Fibroblast of lung (primary cell): ENCODE measurements around the gene SLC23A2. TPM values are rescaled to one million over a fixed set of nuclear protein-coding genes. Genes with fewer than 3 reads are reported as not detected.
A peak's percentile ranks its signal among the peaks of the same experiment; 100 is the strongest.

ENCODE experiments used
- DNase-seq, 2 donors: peaks; one replicate each; pipeline versions ENCODE4 v3.0.0 to v3.0.0-alpha.2; 2010; ENCODE audit warnings: low read depth in 2 of 2
- H2AFZ ChIP-seq: 2 replicates; pipeline ENCODE4 v1.5.1; 2012; ENCODE audit warnings: low read length, control low read depth, inconsistent platforms
- H3K27ac ChIP-seq: 2 replicates; pipeline ENCODE4 v1.5.1; 2011; ENCODE audit warnings: low read length, control low read depth; ENCODE audit not compliant: insufficient read depth
- H3K27me3 ChIP-seq: 2 replicates; pipeline ENCODE4 v1.5.1; 2011; ENCODE audit warnings: mild to moderate bottlenecking, low read length; ENCODE audit not compliant: control insufficient read depth, insufficient read depth
- H3K36me3 ChIP-seq: 2 replicates; pipeline ENCODE4 v1.5.1; 2011; ENCODE audit warnings: low read length; ENCODE audit not compliant: control insufficient read depth, insufficient read depth
- H3K4me1 ChIP-seq: 2 replicates; pipeline ENCODE4 v1.5.1; 2011; ENCODE audit warnings: low read length; ENCODE audit not compliant: control insufficient read depth, insufficient read depth; ENCODE audit errors: extremely low read depth
- H3K4me2 ChIP-seq: 2 replicates; pipeline ENCODE4 v1.5.1; 2011; ENCODE audit warnings: low read length, control low read depth; ENCODE audit not compliant: insufficient read depth; ENCODE audit errors: extremely low read depth
- H3K4me3 ChIP-seq, 4 experiments: fragments of 200-600 bp in 1 of 4; sonication (generic) in 1 of 4; replicated peaks in 1 of 4; 2 replicates each; pipeline ENCODE4 v1.5.1; 2011 to 2016; ENCODE audit warnings: low read length in 4 of 4, low read depth in 3 of 4, mild to moderate bottlenecking in 3 of 4, control low read depth in 2 of 4, inconsistent platforms in 1 of 4, mixed read lengths in 1 of 4; ENCODE audit not compliant: insufficient read depth in 1 of 4; ENCODE audit errors: control extremely low read depth in 1 of 4
- H3K79me2 ChIP-seq: 2 replicates; pipeline ENCODE4 v1.5.1; 2012; ENCODE audit warnings: mild to moderate bottlenecking, low read length, inconsistent platforms; ENCODE audit not compliant: control insufficient read depth, insufficient read depth
- H3K9ac ChIP-seq: 2 replicates; pipeline ENCODE4 v1.5.1; 2011; ENCODE audit warnings: mild to moderate bottlenecking, low read length, control low read depth; ENCODE audit not compliant: insufficient read depth
- H3K9me3 ChIP-seq: 2 replicates; pipeline ENCODE4 v1.5.1; 2012; ENCODE audit warnings: low read depth, low read length; ENCODE audit not compliant: control insufficient read depth, insufficient read depth
- H4K20me1 ChIP-seq: 2 replicates; pipeline ENCODE4 v1.5.1; 2011; ENCODE audit warnings: low read length; ENCODE audit not compliant: control insufficient read depth, insufficient read depth; ENCODE audit errors: extremely low read depth
- CTCF ChIP-seq, 2 donors: IDR thresholded peaks in 1 of 2; conservative IDR thresholded peaks in 1 of 2; 1 replicate in 1 of 2; 2 replicates in 1 of 2; pipeline ENCODE4 v1.5.1; 2011 to 2012; ENCODE audit warnings: low read length in 2 of 2, control low read depth in 1 of 2, inconsistent platforms in 1 of 2, low read depth in 1 of 2, mild to moderate bottlenecking in 1 of 2
- EZH2 ChIP-seq: IDR thresholded peaks from 2 replicates; pipeline ENCODE4 v1.5.1; 2012; ENCODE audit warnings: low read length, control low read depth, mild to moderate bottlenecking; ENCODE audit errors: missing control alignments
- polyA plus RNA-seq, 2 donors: library from polyadenylated mRNA; depleted of rRNA in 1 of 2; stranded (reverse) in 1 of 2; unstranded in 1 of 2; fragments of >200 nt; gene quantifications; 2 replicates each; pipeline ENCODE4 v1.2.1, GENCODE V29; 2011 to 2012; ENCODE audit warnings: missing spikeins in 1 of 2
- total RNA-seq: library from RNA; depleted of rRNA; stranded (reverse); fragments of >200 nt; gene quantifications from 2 replicates; pipeline ENCODE4 v1.2.1, GENCODE V29; 2014

SLC23A2 gene
- total and polyA plus RNA-seq, 2 donors (not counting 1 experiment from before 2014, with no cell fraction given) = 12.1 to 17.5 TPM

DNA sequence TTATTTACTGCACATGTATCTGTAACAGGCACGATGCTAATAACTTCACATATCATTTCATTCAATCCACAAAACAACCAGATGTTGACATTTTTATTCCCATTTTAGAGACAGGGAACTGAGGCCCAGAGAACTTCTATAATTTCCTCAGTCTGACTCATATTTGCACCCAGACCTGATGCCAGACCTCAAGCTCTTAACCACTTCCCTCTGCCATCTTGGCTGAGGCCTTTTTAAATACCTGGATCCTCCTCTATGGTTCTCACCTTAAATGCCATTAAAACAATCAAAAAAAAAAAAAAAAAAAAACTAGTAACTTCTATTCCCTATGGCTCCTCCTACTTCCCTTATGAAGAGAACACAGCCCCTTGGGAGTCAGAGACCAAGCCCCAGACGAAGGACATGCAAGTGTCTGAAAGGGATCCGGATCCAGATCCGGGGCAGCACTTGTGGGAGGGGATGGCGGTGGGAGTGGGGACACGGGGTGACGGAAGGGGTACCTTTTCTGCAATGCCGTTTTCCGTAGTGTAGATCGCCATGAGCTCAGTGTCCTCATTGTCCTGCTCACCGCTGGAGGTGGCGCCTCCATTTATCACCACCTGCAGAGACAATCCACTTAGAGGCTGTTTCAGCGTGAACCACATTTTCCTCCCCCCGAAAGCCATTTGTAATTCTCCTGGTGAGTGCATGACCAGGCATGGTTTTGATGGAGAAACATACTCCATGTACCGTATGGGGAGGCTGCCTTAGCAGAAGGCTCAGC lies 88.7 kb downstream of the SLC23A2 start:
- no peak for TF ChIP-seq CTCF (conservative IDR thresholded peaks at IDR 0.05 in 1 of 2, IDR thresholded peaks at IDR 0.05 in 1 of 2; ENCODE audit: low read depth in 1 of 2, low read length in 2 of 2)
- TF ChIP-seq EZH2 = no peak
- no peaks in the 10 kb centered on the region for H3K79me2 ChIP-seq
- H3K4me1 ChIP-seq = peaks cover 6% of the 10 kb centered on the region
- H3K9me3 ChIP-seq = no peaks in the 10 kb centered on the region
- H3K27ac ChIP-seq = no peak overlapping the region
- H2AFZ ChIP-seq = no peak overlapping the region
- no peak overlapping the region for H3K4me3 ChIP-seq
- H3K36me3 ChIP-seq = no peaks in the 10 kb centered on the region
- DNase-seq = no peak
- no peak overlapping the region for H3K4me2 ChIP-seq
- no peak overlapping the region for H3K9ac ChIP-seq
- H4K20me1 ChIP-seq = no peaks in the 10 kb centered on the region
- H3K27me3 ChIP-seq = no peaks in the 10 kb centered on the region

DNA sequence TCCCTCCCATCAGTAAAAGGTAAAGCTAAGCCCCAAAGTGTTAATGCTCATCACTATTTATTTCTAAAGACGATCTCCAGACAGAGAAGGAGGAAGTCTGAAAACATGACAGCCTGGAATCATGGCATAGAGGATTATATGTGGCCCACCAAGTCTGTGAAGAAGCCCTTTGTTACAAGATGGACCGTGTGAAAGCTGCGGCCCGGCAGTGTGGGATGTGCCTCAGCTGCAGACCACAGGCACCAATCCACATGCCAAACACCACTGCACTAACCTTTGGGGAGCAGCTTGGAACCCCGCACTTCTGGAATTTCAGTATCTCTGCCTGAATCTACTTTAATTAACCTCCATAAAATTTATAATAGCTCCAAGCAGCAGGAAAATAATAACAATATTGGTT lies 90.4 kb downstream of the SLC23A2 start:
- no peak overlapping the region for H3K9ac ChIP-seq
- H3K27ac ChIP-seq = no peak overlapping the region
- H3K9me3 ChIP-seq = no peaks in the 10 kb centered on the region
- H4K20me1 ChIP-seq = no peaks in the 10 kb centered on the region
- H3K36me3 ChIP-seq = no peaks in the 10 kb centered on the region
- H3K4me2 ChIP-seq = no peak overlapping the region
- TF ChIP-seq CTCF (conservative IDR thresholded peaks at IDR 0.05 in 1 of 2, IDR thresholded peaks at IDR 0.05 in 1 of 2; ENCODE audit: low read depth in 1 of 2, low read length in 2 of 2) (no peak), EZH2 (no peak)
- no peak overlapping the region for H3K4me3 ChIP-seq
- H3K27me3 ChIP-seq = no peaks in the 10 kb centered on the region
- no peak overlapping the region for H2AFZ ChIP-seq
- H3K79me2 ChIP-seq = no peaks in the 10 kb centered on the region
- H3K4me1 ChIP-seq = no peaks in the 10 kb centered on the region
- no peak for DNase-seq

GRCh38 chr20:4905613-4906012 lies 95.7 kb downstream of the SLC23A2 start:
- Histone ChIP-seq H3K4me3 (no peak overlapping the region), H3K36me3 (no peaks in the 10 kb centered on the region), H2AFZ (no peak overlapping the region), H3K9me3 (no peaks in the 10 kb centered on the region), H3K4me1 (no peaks in the 10 kb centered on the region), H4K20me1 (no peaks in the 10 kb centered on the region), H3K79me2 (no peaks in the 10 kb centered on the region), H3K4me2 (no peak overlapping the region), H3K9ac (no peak overlapping the region), H3K27ac (no peak overlapping the region), H3K27me3 (no peaks in the 10 kb centered on the region)
- peak in 1 of 2 donors; percentile 47 for DNase-seq
- no peak for TF ChIP-seq EZH2
- no peak for TF ChIP-seq CTCF (conservative IDR thresholded peaks at IDR 0.05 in 1 of 2, IDR thresholded peaks at IDR 0.05 in 1 of 2; ENCODE audit: low read depth in 1 of 2, low read length in 2 of 2)
